Esophagus muscularis mucosa (tissue), 4 donors: ENCODE measurements around the gene ST3GAL3. TPM values are rescaled to one million over a fixed set of nuclear protein-coding genes. Genes with fewer than 3 reads are reported as not detected.

Experiments used
- DNase-seq: peaks from one replicate; pipeline ENCODE4 v3.0.0-alpha.2; 2017; ENCODE audit errors: extremely low spot score
- H3K27ac ChIP-seq, 4 donors: fragments of 200-600 bp; sonication (generic); replicated peaks in 1 of 4; 1 replicate in 3 of 4; 2 replicates in 1 of 4; pipeline ENCODE4 v1.5.1; 2016 to 2019; ENCODE audit warnings: mild to moderate bottlenecking in 1 of 4
- H3K27me3 ChIP-seq, 4 donors: fragments of 200-600 bp; sonication (generic); one replicate each; pipeline versions ENCODE4 v1.5.1 to v1.6.0; 2016 to 2019
- H3K36me3 ChIP-seq, 4 donors: fragments of 200-600 bp; sonication (generic); one replicate each; pipeline ENCODE4 v1.5.1; 2016 to 2019
- H3K4me1 ChIP-seq, 4 donors: fragments of 200-600 bp; sonication (generic); one replicate each; pipeline ENCODE4 v1.5.1; 2016 to 2019
- H3K4me3 ChIP-seq, 4 donors: fragments of 200-600 bp; sonication (generic); 1 replicate in 2 of 4; 2 replicates in 2 of 4; pipeline ENCODE4 v1.5.1; 2016 to 2019; ENCODE audit warnings: mild to moderate bottlenecking in 4 of 4, moderate library complexity in 1 of 4
- H3K9me3 ChIP-seq, 4 donors: fragments of 200-600 bp; sonication (generic); 1 replicate in 3 of 4; 2 replicates in 1 of 4; pipeline ENCODE4 v1.5.1; 2016 to 2019
- EP300 ChIP-seq: sonication (generic); formaldehyde crosslinking; IDR thresholded peaks from one replicate; pipeline ENCODE4 v1.6.1; 2017; ENCODE audit warnings: antibody characterized with exemption
- POLR2A ChIP-seq: fragments of 450-650 bp; IDR thresholded peaks from one replicate; pipeline ENCODE4 v1.6.1; 2017; ENCODE audit warnings: antibody characterized with exemption, moderate library complexity, mild to moderate bottlenecking, low read depth
- POLR2AphosphoS5 ChIP-seq, 2 donors: sonication (generic); formaldehyde crosslinking; IDR thresholded peaks; one replicate each; pipeline ENCODE4 v1.6.1; 2017; ENCODE audit warnings: antibody characterized with exemption in 2 of 2
- WGBS: methylation state at CpG from one replicate; pipeline ENCODE4 v1.1.5; 2018; 5-methylcytosine and 5-hydroxymethylcytosine counted together
- intact Hi-C: fragments of 100-400 bp; cut with DNase I; formaldehyde crosslinking; loops from one replicate; pipeline ENCODE4 v1.15.1; 2023
- total RNA-seq, 4 donors: library from RNA; depleted of rRNA; stranded (reverse); fragments of >200 nt; gene quantifications; one replicate each; pipeline versions ENCODE4 v1.1.0 to v1.2.1, GENCODE V29; 2016
- TF ChIP-seq, protein P1 (sequence below), 3 experiments: fragments of 200-600 bp in 2 of 3; fragments of 450-650 bp in 1 of 3; sonication (generic) in 2 of 3; IDR thresholded peaks; one replicate each; pipeline ENCODE4 v1.5.1; 2017 to 2019; ENCODE audit warnings: antibody characterized with exemption in 3 of 3, mild to moderate bottlenecking in 2 of 3, moderate library complexity in 1 of 3

The ST3GAL3 gene
- total RNA-seq, 4 donors from 2014 or later: 23.3 to 37.1 (median 30.1) TPM

DNA sequence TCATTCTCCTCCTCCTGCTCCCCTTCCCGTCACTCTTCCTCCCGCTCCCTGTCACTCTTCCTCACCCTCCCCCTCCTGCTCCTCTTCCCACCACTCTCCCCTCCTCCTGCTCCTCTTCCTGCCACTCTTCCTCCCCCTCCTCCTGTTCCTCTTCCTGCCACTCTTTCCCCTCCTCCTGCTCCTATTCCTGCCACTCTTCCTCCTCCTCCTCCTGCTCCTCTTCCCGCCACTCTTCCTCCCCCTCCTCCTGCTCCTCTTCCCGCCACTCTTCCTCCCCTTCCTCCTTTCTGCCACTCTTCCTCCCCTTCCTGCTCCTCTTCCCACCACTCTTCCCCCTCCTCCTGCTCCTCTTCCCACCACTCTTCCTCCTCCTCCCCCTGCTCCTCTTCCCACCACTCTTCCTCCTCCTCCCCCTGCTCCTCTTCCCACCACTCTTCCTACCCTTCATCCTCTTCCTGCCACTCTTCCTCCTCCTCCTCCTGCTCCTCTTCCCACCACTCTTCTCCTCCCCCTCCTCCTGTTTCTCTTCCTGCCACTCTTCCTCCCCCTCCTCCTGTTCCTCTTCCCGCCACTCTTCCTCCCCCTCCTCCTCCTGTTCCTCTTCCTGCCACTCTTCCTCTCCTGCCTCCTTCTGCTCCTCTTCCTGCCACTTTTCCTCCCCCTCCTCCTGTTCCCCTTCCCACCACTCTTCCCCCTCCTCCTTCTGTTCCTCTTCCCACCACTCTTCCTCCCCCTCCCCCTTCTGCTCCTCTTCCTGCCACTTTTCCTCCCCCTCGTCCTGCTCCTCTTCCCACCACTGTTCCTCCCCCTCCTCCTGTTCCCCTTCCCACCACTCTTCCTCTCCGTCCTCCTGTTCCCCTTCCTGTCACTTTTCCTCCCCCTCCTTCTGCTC lies 197.6 kb downstream of the ST3GAL3 start:
- intact Hi-C loops: no loop called here
- H3K4me1 ChIP-seq: no peaks in the 10 kb centered on the region
- no peaks in the 10 kb centered on the region for H3K27me3 ChIP-seq
- H3K4me3 ChIP-seq: no peak overlapping the region
- H3K36me3 ChIP-seq: peaks cover 0 to 41% (median 23%) of the 10 kb centered on the region in 4 donors
- no peaks in the 10 kb centered on the region for H3K9me3 ChIP-seq
- DNase-seq: no peak
- H3K27ac ChIP-seq: no peak overlapping the region
- WGBS: 67% methylated on average over 7 of the region's 7 CpGs
- TF ChIP-seq POLR2AphosphoS5 (IDR thresholded peaks at IDR 0.05): no peak
- no peak for TF ChIP-seq EP300
- no peak for TF ChIP-seq POLR2A
- TF ChIP-seq, protein P1, sequence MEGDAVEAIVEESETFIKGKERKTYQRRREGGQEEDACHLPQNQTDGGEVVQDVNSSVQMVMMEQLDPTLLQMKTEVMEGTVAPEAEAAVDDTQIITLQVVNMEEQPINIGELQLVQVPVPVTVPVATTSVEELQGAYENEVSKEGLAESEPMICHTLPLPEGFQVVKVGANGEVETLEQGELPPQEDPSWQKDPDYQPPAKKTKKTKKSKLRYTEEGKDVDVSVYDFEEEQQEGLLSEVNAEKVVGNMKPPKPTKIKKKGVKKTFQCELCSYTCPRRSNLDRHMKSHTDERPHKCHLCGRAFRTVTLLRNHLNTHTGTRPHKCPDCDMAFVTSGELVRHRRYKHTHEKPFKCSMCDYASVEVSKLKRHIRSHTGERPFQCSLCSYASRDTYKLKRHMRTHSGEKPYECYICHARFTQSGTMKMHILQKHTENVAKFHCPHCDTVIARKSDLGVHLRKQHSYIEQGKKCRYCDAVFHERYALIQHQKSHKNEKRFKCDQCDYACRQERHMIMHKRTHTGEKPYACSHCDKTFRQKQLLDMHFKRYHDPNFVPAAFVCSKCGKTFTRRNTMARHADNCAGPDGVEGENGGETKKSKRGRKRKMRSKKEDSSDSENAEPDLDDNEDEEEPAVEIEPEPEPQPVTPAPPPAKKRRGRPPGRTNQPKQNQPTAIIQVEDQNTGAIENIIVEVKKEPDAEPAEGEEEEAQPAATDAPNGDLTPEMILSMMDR (IDR thresholded peaks at IDR 0.05): no peak

DNA sequence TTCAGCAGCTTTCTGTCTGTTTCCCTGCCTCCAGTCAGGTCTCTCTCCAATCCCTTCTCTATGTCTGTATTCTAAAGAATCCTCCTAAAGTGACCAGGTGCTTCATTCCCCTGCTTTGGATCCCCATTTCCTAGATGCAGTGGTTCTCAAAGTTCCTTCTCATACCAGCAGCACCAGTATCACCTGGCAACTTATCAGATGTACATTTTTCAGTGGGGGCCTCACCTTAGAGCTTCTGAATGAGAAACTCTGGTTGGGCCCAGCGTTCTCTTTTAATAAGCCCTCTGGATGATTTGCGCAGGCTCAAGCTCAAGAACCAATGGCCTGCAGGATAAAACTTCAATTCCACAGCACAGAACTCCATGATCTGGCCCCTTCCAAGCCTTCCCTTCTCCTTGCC lies 200.9 kb downstream of the ST3GAL3 start:
- peaks cover 0 to 13% (median 12%) of the 10 kb centered on the region in 4 donors for H3K4me1 ChIP-seq
- DNase-seq: no peak
- intact Hi-C loops: no loop called here
- H3K36me3 ChIP-seq: peaks cover 0 to 42% (median 12%) of the 10 kb centered on the region in 4 donors
- no peak overlapping the region for H3K4me3 ChIP-seq
- TF ChIP-seq, protein P1 (IDR thresholded peaks at IDR 0.05): no peak
- TF ChIP-seq POLR2AphosphoS5 (IDR thresholded peaks at IDR 0.05) (no peak), POLR2A (no peak), EP300 (no peak)
- H3K27me3 ChIP-seq: no peaks in the 10 kb centered on the region
- H3K9me3 ChIP-seq: no peaks in the 10 kb centered on the region
- no peak overlapping the region for H3K27ac ChIP-seq
- WGBS: 100% methylated on average over 2 of the region's 2 CpGs

DNA sequence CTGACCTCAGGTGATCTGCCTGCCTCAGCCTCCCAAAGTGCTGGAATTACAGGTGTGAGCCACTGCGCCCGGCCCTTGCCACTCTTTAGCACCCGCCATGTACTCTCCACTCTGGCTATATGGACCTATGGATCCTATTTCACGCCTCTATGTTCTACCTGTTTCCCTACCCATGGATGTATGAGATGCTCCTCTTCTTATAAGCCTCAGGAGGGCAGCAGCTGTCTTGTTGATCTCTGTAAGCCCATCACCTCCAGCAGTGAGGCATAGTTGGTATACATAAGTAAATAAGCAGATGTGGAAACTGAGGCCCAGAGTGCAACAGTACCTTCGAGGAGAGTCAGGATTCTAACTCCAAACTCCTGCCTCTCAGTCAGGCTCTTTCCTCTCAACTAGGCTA lies 201.5 kb downstream of the ST3GAL3 start:
- no peak for TF ChIP-seq EP300
- TF ChIP-seq POLR2AphosphoS5 (IDR thresholded peaks at IDR 0.05): no peak
- no peak for TF ChIP-seq POLR2A
- TF ChIP-seq, protein P1 (IDR thresholded peaks at IDR 0.05): no peak
- peaks cover 0 to 18% (median 13%) of the 10 kb centered on the region in 4 donors for H3K4me1 ChIP-seq
- 90% methylated on average over 5 of the region's 5 CpGs for WGBS
- H3K9me3 ChIP-seq: no peaks in the 10 kb centered on the region
- no peak overlapping the region for H3K27ac ChIP-seq
- H3K4me3 ChIP-seq: no peak overlapping the region
- H3K36me3 ChIP-seq: peaks cover 0 to 42% (median 12%) of the 10 kb centered on the region in 4 donors
- intact Hi-C loops: no loop called here
- DNase-seq: no peak
- no peaks in the 10 kb centered on the region for H3K27me3 ChIP-seq

DNA sequence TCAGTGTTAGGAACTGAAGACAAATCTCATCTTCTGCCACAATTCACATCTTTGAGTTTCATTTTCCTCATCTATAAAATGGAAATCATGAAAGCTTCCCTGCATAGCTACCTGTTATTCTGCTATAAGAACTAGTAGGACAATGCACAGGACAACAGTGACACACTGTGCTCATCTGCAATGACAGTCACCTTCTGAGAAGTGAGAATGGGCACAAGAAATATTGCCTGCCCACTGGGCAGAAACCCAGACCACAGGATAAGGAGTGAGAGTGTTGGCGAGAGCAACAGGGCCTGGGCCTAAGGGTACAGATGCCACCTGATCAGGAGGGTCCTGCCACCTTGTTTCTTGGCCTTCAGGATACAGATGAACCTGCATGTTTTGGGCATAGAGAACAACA lies 203.0 kb downstream of the ST3GAL3 start:
- Histone ChIP-seq H3K27me3 (no peaks in the 10 kb centered on the region), H3K4me1 (peaks cover 0 to 18% (median 13%) of the 10 kb centered on the region in 4 donors), H3K27ac (no peak overlapping the region), H3K9me3 (no peaks in the 10 kb centered on the region), H3K36me3 (peaks cover 0 to 42% (median 10%) of the 10 kb centered on the region in 4 donors), H3K4me3 (no peak overlapping the region)
- intact Hi-C loops: no loop called here
- no peak for TF ChIP-seq EP300
- TF ChIP-seq, protein P1 (IDR thresholded peaks at IDR 0.05): no peak
- no peak for DNase-seq
- WGBS: 88% methylated on average over 1 of the region's 1 CpG
